Measurements from ENCODE around the gene CTDSPL.

DNA sequence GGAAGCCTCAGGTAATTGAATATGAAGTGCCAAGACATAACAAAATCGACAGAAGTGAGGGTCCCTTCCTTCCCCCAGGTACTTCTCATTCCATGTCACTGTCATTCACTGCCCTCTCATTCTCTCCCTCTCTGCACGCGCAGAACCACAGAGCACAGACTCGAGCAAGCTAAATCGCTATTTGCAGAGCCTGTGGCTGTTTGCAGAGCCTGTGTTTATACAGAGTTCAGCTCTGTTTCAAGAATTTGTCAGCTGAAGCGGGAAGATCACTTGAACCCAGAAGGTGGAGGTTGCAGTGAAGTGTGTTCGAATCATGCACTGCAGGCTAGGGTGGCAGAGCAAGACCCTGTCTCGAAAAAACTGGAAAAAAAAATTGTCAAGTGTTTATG is 131.4 kb downstream of the CTDSPL start:
- TF ChIP-seq, protein P1, sequence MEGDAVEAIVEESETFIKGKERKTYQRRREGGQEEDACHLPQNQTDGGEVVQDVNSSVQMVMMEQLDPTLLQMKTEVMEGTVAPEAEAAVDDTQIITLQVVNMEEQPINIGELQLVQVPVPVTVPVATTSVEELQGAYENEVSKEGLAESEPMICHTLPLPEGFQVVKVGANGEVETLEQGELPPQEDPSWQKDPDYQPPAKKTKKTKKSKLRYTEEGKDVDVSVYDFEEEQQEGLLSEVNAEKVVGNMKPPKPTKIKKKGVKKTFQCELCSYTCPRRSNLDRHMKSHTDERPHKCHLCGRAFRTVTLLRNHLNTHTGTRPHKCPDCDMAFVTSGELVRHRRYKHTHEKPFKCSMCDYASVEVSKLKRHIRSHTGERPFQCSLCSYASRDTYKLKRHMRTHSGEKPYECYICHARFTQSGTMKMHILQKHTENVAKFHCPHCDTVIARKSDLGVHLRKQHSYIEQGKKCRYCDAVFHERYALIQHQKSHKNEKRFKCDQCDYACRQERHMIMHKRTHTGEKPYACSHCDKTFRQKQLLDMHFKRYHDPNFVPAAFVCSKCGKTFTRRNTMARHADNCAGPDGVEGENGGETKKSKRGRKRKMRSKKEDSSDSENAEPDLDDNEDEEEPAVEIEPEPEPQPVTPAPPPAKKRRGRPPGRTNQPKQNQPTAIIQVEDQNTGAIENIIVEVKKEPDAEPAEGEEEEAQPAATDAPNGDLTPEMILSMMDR (IDR thresholded peaks at IDR 0.05 in 2 of 3, conservative IDR thresholded peaks at IDR 0.05 in 1 of 3; ENCODE audit: control insufficient read depth in 2 of 3, extremely low read depth in 1 of 3, insufficient read depth in 1 of 3, low read depth in 3 of 3, low read length in 3 of 3), result no peak
- TF ChIP-seq MXI1 (IDR thresholded peaks at IDR 0.05; ENCODE audit: low read depth, low read length) (no peak), EZH2 (IDR thresholded peaks at IDR 0.05; ENCODE audit: borderline replicate concordance, control insufficient read depth, low read depth, low read length) (no peak), TARDBP (IDR thresholded peaks at IDR 0.05; ENCODE audit: borderline replicate concordance) (no peak), NFIC (IDR thresholded peaks at IDR 0.05; ENCODE audit: low read depth, low read length) (no peak), TCF7 (IDR thresholded peaks at IDR 0.05; ENCODE audit: borderline replicate concordance) (no peak), CBX3 (IDR thresholded peaks at IDR 0.05; ENCODE audit: borderline replicate concordance, low read depth) (no peak), POLR2A (IDR thresholded peaks at IDR 0.05; ENCODE audit: low read depth, low read length) (no peak), GABPA (IDR thresholded peaks at IDR 0.05; ENCODE audit: low read depth) (no peak), MTA3 (IDR thresholded peaks at IDR 0.05; ENCODE audit: borderline replicate concordance, low read length) (no peak)
- TF ChIP-seq, protein P2, sequence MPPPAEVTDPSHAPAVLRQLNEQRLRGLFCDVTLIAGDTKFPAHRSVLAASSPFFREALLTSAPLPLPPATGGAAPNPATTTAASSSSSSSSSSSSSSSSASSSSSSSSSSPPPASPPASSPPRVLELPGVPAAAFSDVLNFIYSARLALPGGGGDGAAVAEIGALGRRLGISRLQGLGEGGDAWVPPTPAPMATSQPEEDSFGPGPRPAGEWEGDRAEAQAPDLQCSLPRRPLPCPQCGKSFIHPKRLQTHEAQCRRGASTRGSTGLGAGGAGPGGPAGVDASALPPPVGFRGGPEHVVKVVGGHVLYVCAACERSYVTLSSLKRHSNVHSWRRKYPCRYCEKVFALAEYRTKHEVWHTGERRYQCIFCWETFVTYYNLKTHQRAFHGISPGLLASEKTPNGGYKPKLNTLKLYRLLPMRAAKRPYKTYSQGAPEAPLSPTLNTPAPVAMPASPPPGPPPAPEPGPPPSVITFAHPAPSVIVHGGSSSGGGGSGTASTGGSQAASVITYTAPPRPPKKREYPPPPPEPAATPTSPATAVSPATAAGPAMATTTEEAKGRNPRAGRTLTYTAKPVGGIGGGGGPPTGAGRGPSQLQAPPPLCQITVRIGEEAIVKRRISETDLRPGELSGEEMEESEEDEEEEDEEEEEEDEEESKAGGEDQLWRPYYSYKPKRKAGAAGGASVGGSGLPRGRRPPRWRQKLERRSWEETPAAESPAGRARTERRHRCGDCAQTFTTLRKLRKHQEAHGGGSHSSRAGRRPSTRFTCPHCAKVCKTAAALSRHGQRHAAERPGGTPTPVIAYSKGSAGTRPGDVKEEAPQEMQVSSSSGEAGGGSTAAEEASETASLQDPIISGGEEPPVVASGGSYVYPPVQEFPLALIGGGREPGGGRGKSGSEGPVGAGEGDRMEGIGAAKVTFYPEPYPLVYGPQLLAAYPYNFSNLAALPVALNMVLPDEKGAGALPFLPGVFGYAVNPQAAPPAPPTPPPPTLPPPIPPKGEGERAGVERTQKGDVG (CRISPR knock-in tag; IDR thresholded peaks at IDR 0.05), result no peak

Measured in GM12878 (cell line).